NCI-H82 (cell line): ENCODE results near the gene NEXN.
A peak's percentile ranks its signal among the peaks of the same experiment; 100 is the strongest.

Source experiments
- DNase-seq: peaks from one replicate; lab custom pipeline; 2025; lab: John Stamatoyannopoulos, UW

Gene NEXN

GRCh38 chr1:77888081-77888780 lies at the start of gene NEXN:
NEXN (plus strand) TSS chr1:77888624; CDS start chr1:77916107, 27,483 bp downstream.
- peak; percentile 54 for DNase-seq

- DNase-seq: no peak
Observed at GRCh38 chr1:77841574-77841973, 46.9 kb upstream of the NEXN start.

GRCh38 chr1:77845951-77846350 lies 42.5 kb upstream of the NEXN start:
- no peak for DNase-seq

GRCh38 chr1:77846966-77847365 lies 41.5 kb upstream of the NEXN start:
- DNase-seq: no peak

GRCh38 chr1:77847621-77848080 lies 40.8 kb upstream of the NEXN start:
- DNase-seq: no peak

GRCh38 chr1:77850082-77850481 lies 38.3 kb upstream of the NEXN start:
- no peak for DNase-seq

- DNase-seq: no peak
Observed at GRCh38 chr1:77857552-77857951, 30.9 kb upstream of the NEXN start.

GRCh38 chr1:77858725-77859124 lies 29.7 kb upstream of the NEXN start:
- no peak for DNase-seq

- DNase-seq: no peak
Observed at GRCh38 chr1:77859248-77859647, 29.2 kb upstream of the NEXN start.

- no peak for DNase-seq
Observed at GRCh38 chr1:77866296-77866695, 22.1 kb upstream of the NEXN start.

- DNase-seq: no peak
Observed at GRCh38 chr1:77872645-77873044, 15.8 kb upstream of the NEXN start.

- no peak for DNase-seq
Observed at GRCh38 chr1:77873461-77873860, 15.0 kb upstream of the NEXN start.

GRCh38 chr1:77874804-77875445 lies 13.5 kb upstream of the NEXN start:
- DNase-seq: no peak

- no peak for DNase-seq
Observed at GRCh38 chr1:77876884-77877283, 11.5 kb upstream of the NEXN start.

- DNase-seq: no peak
Observed at GRCh38 chr1:77881061-77881460, 7.4 kb upstream of the NEXN start.

GRCh38 chr1:77882411-77882810 lies 6.0 kb upstream of the NEXN start:
- DNase-seq: no peak

- DNase-seq: peak; percentile 53
Observed at GRCh38 chr1:77888781-77889642, 588 bp downstream of the NEXN start.

GRCh38 chr1:77889671-77890070 lies 1.2 kb downstream of the NEXN start:
- DNase-seq: no peak

GRCh38 chr1:77891200-77891599 lies 2.8 kb downstream of the NEXN start:
- no peak for DNase-seq

GRCh38 chr1:77899647-77900320 lies 11.4 kb downstream of the NEXN start:
- no peak for DNase-seq

- DNase-seq: peak; percentile 78
Observed at GRCh38 chr1:77900687-77901293, 12.4 kb downstream of the NEXN start.

- DNase-seq: no peak
Observed at GRCh38 chr1:77905603-77906002, 17.2 kb downstream of the NEXN start.
